Gastrocnemius medialis (tissue), 4 donors: Measurements from ENCODE around the gene RNF115.
"Not testable (repeated sequence)": the region's sequence is repeated elsewhere in the genome, so short reads cannot be mapped to it uniquely, and the experiment has no call there.

ENCODE experiments used
- CTCF ChIP-seq, 5 experiments: fragments of 450-650 bp in 3 of 5; fragments of 200-600 bp in 2 of 5; sonication (generic) in 2 of 5; IDR thresholded peaks in 4 of 5; conservative IDR thresholded peaks in 1 of 5; 1 replicate in 4 of 5; 2 replicates in 1 of 5; pipeline ENCODE4 v1.5.1; 2016 to 2019; ENCODE audit warnings: antibody characterized with exemption in 5 of 5, mild to moderate bottlenecking in 3 of 5, moderate library complexity in 3 of 5
- POLR2A ChIP-seq, 2 donors: fragments of 450-650 bp; IDR thresholded peaks; one replicate each; pipeline ENCODE4 v1.6.1; 2017; ENCODE audit warnings: antibody characterized with exemption in 2 of 2, mild to moderate bottlenecking in 2 of 2, moderate library complexity in 2 of 2

GRCh38 chr1:145761498-145761897, 62.4 kb downstream of the RNF115 start:
- TF ChIP-seq CTCF (IDR thresholded peaks at IDR 0.05 in 4 of 5, conservative IDR thresholded peaks at IDR 0.05 in 1 of 5); POLR2A (IDR thresholded peaks at IDR 0.05): not testable (repeated sequence)
